Loucy (cell line): Measurements from ENCODE around the gene DHRS2.

Experiments
- H2AFZ ChIP-seq: fragments of 200-600 bp; sonication (generic); 2 replicates; pipeline ENCODE4 v1.6.0; 2016; ENCODE audit warnings: antibody characterized with exemption, mild to moderate bottlenecking, low read length, moderate library complexity
- H3F3A ChIP-seq: fragments of 200-600 bp; 2 replicates; pipeline ENCODE4 v1.6.0; 2016; ENCODE audit warnings: antibody characterized with exemption, low read depth, mild to moderate bottlenecking
- H3K27me3 ChIP-seq: fragments of 200-600 bp; sonication (generic); 2 replicates; pipeline ENCODE4 v1.6.1; 2014; ENCODE audit warnings: low read length, mild to moderate bottlenecking; ENCODE audit not compliant: insufficient read depth, poor library complexity, severe bottlenecking
- H3K36me3 ChIP-seq: fragments of 200-600 bp; sonication (generic); 2 replicates; pipeline ENCODE4 v1.6.1; 2016; ENCODE audit warnings: low read length; ENCODE audit not compliant: insufficient read depth
- H3K4me1 ChIP-seq: fragments of 200-600 bp; sonication (generic); 2 replicates; pipeline ENCODE4 v1.5.1; 2014; ENCODE audit warnings: low read length, mild to moderate bottlenecking; ENCODE audit not compliant: insufficient read depth, poor library complexity, severe bottlenecking
- H3K4me2 ChIP-seq: fragments of 200-600 bp; sonication (generic); 2 replicates; pipeline ENCODE4 v1.6.0; 2014; ENCODE audit warnings: antibody characterized with exemption, low read length, low read depth, mild to moderate bottlenecking; ENCODE audit not compliant: poor library complexity, severe bottlenecking
- H3K4me3 ChIP-seq: fragments of 200-600 bp; sonication (generic); 2 replicates; pipeline ENCODE4 v1.5.1; 2014; ENCODE audit warnings: low read length, mild to moderate bottlenecking, mixed read lengths; ENCODE audit not compliant: poor library complexity, severe bottlenecking
- H3K79me2 ChIP-seq: fragments of 200-600 bp; sonication (generic); 2 replicates; pipeline ENCODE4 v1.6.1; 2014; ENCODE audit warnings: low read length; ENCODE audit not compliant: insufficient read depth
- H3K9ac ChIP-seq: fragments of 200-600 bp; sonication (generic); 2 replicates; pipeline ENCODE4 v1.6.0; 2014; ENCODE audit warnings: mild to moderate bottlenecking, low read depth, low read length, moderate library complexity; ENCODE audit not compliant: poor library complexity, severe bottlenecking
- H3K9me2 ChIP-seq: fragments of 200-600 bp; sonication (generic); replicated peaks from 2 replicates; pipeline ENCODE4 v1.6.1; 2016; ENCODE audit warnings: low read depth, low read length, mixed read lengths
- H3K9me3 ChIP-seq: fragments of 200-600 bp; sonication (generic); 2 replicates; pipeline ENCODE4 v1.6.1; 2014; ENCODE audit warnings: mild to moderate bottlenecking, antibody characterized with exemption, low read length, low read depth; ENCODE audit not compliant: insufficient read depth
- H4K20me1 ChIP-seq: fragments of 200-600 bp; sonication (generic); 2 replicates; pipeline ENCODE4 v1.6.0; 2014; ENCODE audit warnings: antibody characterized with exemption, low read length, mild to moderate bottlenecking; ENCODE audit not compliant: insufficient read depth, poor library complexity, severe bottlenecking
- CTCF ChIP-seq: fragments of 200-600 bp; sonication (generic); conservative IDR thresholded peaks from 2 replicates; pipeline ENCODE4 v1.5.1; 2014; ENCODE audit warnings: mild to moderate bottlenecking, antibody characterized with exemption, low read length
- EZH2phosphoT487 ChIP-seq: fragments of 200-600 bp; IDR thresholded peaks from 2 replicates; pipeline ENCODE4 v1.6.1; 2018; ENCODE audit warnings: antibody characterized with exemption, mild to moderate bottlenecking, moderate library complexity, borderline replicate concordance

The DHRS2 gene

GRCh38 chr14:23645504-23645811, 9.3 kb downstream of the DHRS2 start:
- Histone ChIP-seq H2AFZ (no peak overlapping the region), H3F3A (no peaks in the 10 kb centered on the region), H4K20me1 (no peaks in the 10 kb centered on the region), H3K4me2 (no peak overlapping the region), H3K9me3 (no peaks in the 10 kb centered on the region), H3K27me3 (no peaks in the 10 kb centered on the region), H3K36me3 (no peaks in the 10 kb centered on the region), H3K9ac (no peak overlapping the region), H3K79me2 (no peaks in the 10 kb centered on the region), H3K4me1 (no peaks in the 10 kb centered on the region), H3K4me3 (no peak overlapping the region), H3K9me2 (no peaks in the 10 kb centered on the region)
- TF ChIP-seq CTCF (no peak), EZH2phosphoT487 (no peak)

- H3K4me3 ChIP-seq, result no peak overlapping the region
- TF ChIP-seq CTCF, result no peak
- no peak for TF ChIP-seq EZH2phosphoT487
- H3K4me1 ChIP-seq, result no peaks in the 10 kb centered on the region
- no peaks in the 10 kb centered on the region for H3K27me3 ChIP-seq
- H3K9me2 ChIP-seq, result no peaks in the 10 kb centered on the region
- H2AFZ ChIP-seq, result no peak overlapping the region
- no peaks in the 10 kb centered on the region for H3K9me3 ChIP-seq
- no peaks in the 10 kb centered on the region for H3K79me2 ChIP-seq
- no peaks in the 10 kb centered on the region for H3K36me3 ChIP-seq
- no peak overlapping the region for H3K4me2 ChIP-seq
- H4K20me1 ChIP-seq, result no peaks in the 10 kb centered on the region
- H3F3A ChIP-seq, result no peaks in the 10 kb centered on the region
- no peak overlapping the region for H3K9ac ChIP-seq
Measured at GRCh38 chr14:23645812-23646647, 9.9 kb downstream of the DHRS2 start.

DNA sequence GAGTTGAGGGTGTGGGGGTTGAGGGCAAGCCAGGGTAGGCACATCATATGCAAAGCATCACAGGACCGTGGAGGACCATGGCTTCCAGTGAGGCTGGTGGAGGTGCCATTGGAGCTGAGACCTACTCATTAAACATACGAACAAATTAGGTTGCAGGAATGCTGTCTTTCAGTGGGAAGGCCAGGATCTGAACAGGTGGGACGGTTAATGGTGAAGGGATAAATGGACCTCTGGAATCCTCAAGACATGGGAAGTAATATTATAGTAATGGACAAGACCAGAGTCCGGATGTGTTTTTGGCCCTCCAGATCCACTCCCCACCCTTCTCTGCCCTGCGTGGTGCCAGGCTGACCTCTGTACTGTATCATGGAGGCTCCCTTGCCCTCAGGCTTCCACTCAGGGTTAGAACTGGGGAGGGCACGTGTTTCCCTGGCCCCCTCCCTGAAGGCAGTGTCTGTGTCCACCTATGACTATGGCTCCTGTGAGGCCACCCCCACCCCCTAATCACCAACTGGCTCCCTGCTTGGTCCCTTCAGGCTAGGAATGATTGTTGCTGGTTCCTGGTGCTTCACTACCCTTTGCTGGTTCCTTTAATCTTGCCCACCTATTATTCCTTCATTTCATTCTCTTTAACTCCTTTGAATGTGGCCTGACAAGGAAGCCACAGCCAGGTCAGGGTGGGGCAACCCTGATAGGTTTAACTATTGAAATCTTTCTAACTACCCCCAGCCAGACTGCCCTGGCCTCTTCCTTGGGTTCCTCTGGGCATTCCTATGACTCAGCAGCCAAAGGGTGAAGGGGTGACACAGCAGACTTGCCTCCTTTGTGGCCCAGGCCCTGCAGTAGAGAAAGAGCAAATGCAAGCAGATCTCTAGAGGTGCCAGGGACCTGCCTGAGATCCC, 10.7 kb downstream of the DHRS2 start:
- Histone ChIP-seq H3K9me2 (no peaks in the 10 kb centered on the region), H3K9me3 (no peaks in the 10 kb centered on the region), H3K4me2 (no peak overlapping the region), H3K79me2 (no peaks in the 10 kb centered on the region), H3K4me1 (no peaks in the 10 kb centered on the region), H3K27me3 (no peaks in the 10 kb centered on the region), H3K36me3 (no peaks in the 10 kb centered on the region), H4K20me1 (no peaks in the 10 kb centered on the region), H3K4me3 (no peak overlapping the region), H3K9ac (no peak overlapping the region), H3F3A (no peaks in the 10 kb centered on the region), H2AFZ (no peak overlapping the region)
- no peak for TF ChIP-seq EZH2phosphoT487
- TF ChIP-seq CTCF, result no peak
